ENCODE measurements around the gene KLHDC10. TPM values are rescaled to one million over a fixed set of nuclear protein-coding genes. Genes with fewer than 3 reads are reported as not detected.

The KLHDC10 gene
- total RNA-seq, 2 experiments from 2014 or later: 7.0 to 8.8 TPM

- Histone ChIP-seq H3K4me1 (ENCODE audit: insufficient read depth, low read length) (no peaks in the 10 kb centered on the region), H3K27ac (ENCODE audit: low read depth in 1 of 2, low read length in 2 of 2) (no peak overlapping the region), H3K27me3 (ENCODE audit: control insufficient read depth in 1 of 2, insufficient read depth in 2 of 2, low read length in 2 of 2) (no peaks in the 10 kb centered on the region), H3K4me3 (ENCODE audit: low read length) (no peak overlapping the region), H3K9me3 (ENCODE audit: control insufficient read depth in 1 of 2, insufficient read depth in 1 of 2, low read length in 2 of 2) (no peaks in the 10 kb centered on the region), H3K36me3 (ENCODE audit: insufficient read depth, low read length) (peaks cover 53% of the 10 kb centered on the region)
- ChIA-PET POLR2A (no interaction called here), CTCF (no interaction called here)
- intact Hi-C loops (cut with DNase I, micrococcal nuclease): no loop called here
- Mint-ChIP-seq H3K27me3 (no peaks in the 10 kb centered on the region), H3K4me3 (no peak overlapping the region), H3K36me3 (ENCODE audit: low read depth) (peaks cover 67% of the 10 kb centered on the region), H3K9me3 (no peaks in the 10 kb centered on the region), H3K4me1 (ENCODE audit: low read depth) (no peaks in the 10 kb centered on the region), H3K27ac (no peak overlapping the region)
- ATAC-seq (ENCODE audit: poor library complexity) (no peak), DNase-seq (no peak)
- no peak for TF ChIP-seq CTCF (IDR thresholded peaks at IDR 0.05)
Measured at GRCh38 chr7:130037703-130038102, 32.6 kb upstream of the KLHDC10 start.

GRCh38 chr7:130040576-130040975, 29.8 kb upstream of the KLHDC10 start:
- no peak for DNase-seq
- Histone ChIP-seq H3K36me3 (ENCODE audit: insufficient read depth, low read length) (peaks cover 52% of the 10 kb centered on the region), H3K27ac (ENCODE audit: low read depth in 1 of 2, low read length in 2 of 2) (no peak overlapping the region), H3K4me1 (ENCODE audit: insufficient read depth, low read length) (no peaks in the 10 kb centered on the region), H3K9me3 (ENCODE audit: control insufficient read depth in 1 of 2, insufficient read depth in 1 of 2, low read length in 2 of 2) (no peaks in the 10 kb centered on the region), H3K4me3 (ENCODE audit: low read length) (no peak overlapping the region), H3K27me3 (ENCODE audit: control insufficient read depth in 1 of 2, insufficient read depth in 2 of 2, low read length in 2 of 2) (no peaks in the 10 kb centered on the region)
- intact Hi-C loops (cut with DNase I, micrococcal nuclease): no loop called here
- H3K27ac Mint-ChIP-seq: no peak overlapping the region
- ATAC-seq (ENCODE audit: poor library complexity): no peak
- H3K27me3 Mint-ChIP-seq: no peaks in the 10 kb centered on the region
- H3K9me3 Mint-ChIP-seq: no peaks in the 10 kb centered on the region
- TF ChIP-seq CTCF (IDR thresholded peaks at IDR 0.05): no peak
- ChIA-PET POLR2A (no interaction called here), CTCF (interaction anchor here (0.7 kb wide), 1 partner anchor 583 kb away, joined by 3 read pairs; no protein-coding TSS in a partner anchor)
- H3K4me1 Mint-ChIP-seq (ENCODE audit: low read depth): peaks cover 6% of the 10 kb centered on the region
- H3K36me3 Mint-ChIP-seq (ENCODE audit: low read depth): peaks cover 75% of the 10 kb centered on the region
- H3K4me3 Mint-ChIP-seq: no peak overlapping the region

- H3K9me3 ChIP-seq (ENCODE audit: control insufficient read depth in 1 of 2, insufficient read depth in 1 of 2, low read length in 2 of 2): no peaks in the 10 kb centered on the region
- peaks cover 14% of the 10 kb centered on the region for H3K36me3 ChIP-seq (ENCODE audit: insufficient read depth, low read length)
- H3K4me1 Mint-ChIP-seq (ENCODE audit: low read depth): peaks cover 16% of the 10 kb centered on the region
- no peak overlapping the region for H3K27ac Mint-ChIP-seq
- no peak for DNase-seq
- POLR2A ChIA-PET: interaction anchor here (1.3 kb wide), 1 partner anchor 22 kb away, joined by 3 read pairs; the partner anchor contains the start of gene KLHDC10
- H3K27me3 ChIP-seq (ENCODE audit: control insufficient read depth in 1 of 2, insufficient read depth in 2 of 2, low read length in 2 of 2): no peaks in the 10 kb centered on the region
- peaks cover 35% of the 10 kb centered on the region for H3K36me3 Mint-ChIP-seq (ENCODE audit: low read depth)
- H3K27me3 Mint-ChIP-seq: no peaks in the 10 kb centered on the region
- H3K4me3 Mint-ChIP-seq: no peak overlapping the region
- H3K27ac ChIP-seq (ENCODE audit: low read depth in 1 of 2, low read length in 2 of 2): no peak overlapping the region
- no peaks in the 10 kb centered on the region for H3K9me3 Mint-ChIP-seq
- peaks cover 15% of the 10 kb centered on the region for H3K4me1 ChIP-seq (ENCODE audit: insufficient read depth, low read length)
- TF ChIP-seq CTCF (IDR thresholded peaks at IDR 0.05): no peak
- ATAC-seq (ENCODE audit: poor library complexity): no peak
- intact Hi-C loops (cut with DNase I, micrococcal nuclease): no loop called here
- no peak overlapping the region for H3K4me3 ChIP-seq (ENCODE audit: low read length)
- CTCF ChIA-PET: interaction anchor here (1.6 kb wide), 1 partner anchor 15 kb away, joined by 5 read pairs; no protein-coding TSS in a partner anchor
Measured at GRCh38 chr7:130047831-130048230, 22.5 kb upstream of the KLHDC10 start.
